Hindlimb muscle (tissue), 1 donor: Measurements from ENCODE around the gene DLL1. TPM values are rescaled to one million over a fixed set of nuclear protein-coding genes. Genes with fewer than 3 reads are reported as not detected.
"Not testable (repeated sequence)": the region's sequence is repeated elsewhere in the genome, so short reads cannot be mapped to it uniquely, and the experiment has no call there.

Source experiments
- DNase-seq: peaks from one replicate; pipeline ENCODE4 v3.0.0-alpha.2; 2013
- polyA plus RNA-seq: library from polyadenylated mRNA; unstranded; fragments of 120-200 nt; gene quantifications from one replicate; pipeline ENCODE4 v1.2.1, GENCODE V29; 2013; ENCODE audit not compliant: insufficient read length

The DLL1 gene
- polyA plus RNA-seq, 1 donor: 21.0 TPM

- DNase-seq: no peak
Observed at GRCh38 chr6:170266061-170266825, 24.6 kb downstream of the DLL1 start.

- DNase-seq: no peak
Observed at GRCh38 chr6:170265655-170266054, 25.2 kb downstream of the DLL1 start.

- DNase-seq: not testable (repeated sequence)
Observed at GRCh38 chr6:170264644-170265043, 26.2 kb downstream of the DLL1 start.

GRCh38 chr6:170264086-170264485, 26.8 kb downstream of the DLL1 start:
- no peak for DNase-seq

- DNase-seq: no peak
Observed at GRCh38 chr6:170263410-170263809, 27.5 kb downstream of the DLL1 start.

GRCh38 chr6:170262489-170263088, 28.3 kb downstream of the DLL1 start:
- DNase-seq: no peak

GRCh38 chr6:170261643-170262488, 29.0 kb downstream of the DLL1 start:
- no peak for DNase-seq

GRCh38 chr6:170260686-170261085, 30.2 kb downstream of the DLL1 start:
- DNase-seq: no peak

GRCh38 chr6:170259278-170259677, 31.6 kb downstream of the DLL1 start:
- no peak for DNase-seq

GRCh38 chr6:170258407-170258806, 32.5 kb downstream of the DLL1 start:
- DNase-seq: no peak

GRCh38 chr6:170257376-170257775, 33.5 kb downstream of the DLL1 start:
- no peak for DNase-seq

GRCh38 chr6:170256641-170257040, 34.2 kb downstream of the DLL1 start:
- no peak for DNase-seq

- DNase-seq: no peak
Observed at GRCh38 chr6:170255426-170256125, 35.3 kb downstream of the DLL1 start.

- DNase-seq: no peak
Observed at GRCh38 chr6:170254315-170255213, 36.3 kb downstream of the DLL1 start.

- no peak for DNase-seq
Observed at GRCh38 chr6:170253910-170254269, 37.0 kb downstream of the DLL1 start.

GRCh38 chr6:170253226-170253909, 37.5 kb downstream of the DLL1 start:
- no peak for DNase-seq

GRCh38 chr6:170251776-170252571, 38.9 kb downstream of the DLL1 start:
- DNase-seq: no peak

GRCh38 chr6:170250981-170251775, 39.7 kb downstream of the DLL1 start:
- no peak for DNase-seq

- DNase-seq: no peak
Observed at GRCh38 chr6:170250455-170250854, 40.4 kb downstream of the DLL1 start.
